Stimulated activated CD8-positive, alpha-beta memory T cell treated with anti-CD3 and anti-CD28 coated beads, Interleukin-15, amount 100 ng/mL, for 1 hour (primary cell): ENCODE measurements around the gene DPP4.

Experiments used
- DNase-seq: peaks from one replicate; pipeline ENCODE4 v3.0.0-alpha.2; 2020; ENCODE audit warnings: low read depth

The DPP4 gene

DNA sequence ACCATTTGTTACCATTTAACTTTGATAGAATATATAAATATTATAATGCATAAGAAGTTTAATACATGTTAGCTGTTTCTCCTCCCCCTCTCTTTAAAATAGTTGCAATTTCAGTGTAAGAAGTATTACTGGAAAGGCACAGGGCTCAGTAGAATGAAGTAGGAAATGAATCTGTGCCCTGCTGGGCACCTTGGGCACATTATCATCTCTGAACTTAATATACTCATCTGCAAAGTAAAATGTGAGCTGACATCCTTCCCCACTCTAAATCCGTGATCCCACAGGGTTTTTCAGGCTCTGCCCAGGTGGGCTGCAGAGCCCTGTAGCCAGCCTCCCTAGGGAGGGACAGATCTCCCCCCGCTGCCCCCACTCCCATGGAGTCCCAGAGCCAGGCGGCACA lies 56.8 kb downstream of the DPP4 start:
- DNase-seq: no peak

DNA sequence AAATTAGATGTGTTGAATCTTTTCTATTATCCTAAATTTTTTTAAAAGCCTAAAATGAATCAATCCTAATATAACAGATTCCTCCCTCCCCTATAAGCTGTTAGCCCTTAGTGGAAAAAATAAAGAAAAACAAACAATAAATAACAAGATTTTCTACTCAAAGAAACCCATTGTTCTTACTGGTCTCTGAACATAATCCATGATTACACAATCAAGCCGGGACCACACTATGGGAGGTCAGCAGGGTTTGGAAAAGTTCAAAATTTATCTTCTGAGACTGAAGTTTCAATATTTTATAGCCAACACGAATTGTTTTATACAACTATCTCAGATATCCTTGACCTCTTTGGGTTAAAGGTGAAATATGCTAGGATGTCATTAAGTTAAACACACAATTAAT lies 57.9 kb downstream of the DPP4 start:
- no peak for DNase-seq

DNA sequence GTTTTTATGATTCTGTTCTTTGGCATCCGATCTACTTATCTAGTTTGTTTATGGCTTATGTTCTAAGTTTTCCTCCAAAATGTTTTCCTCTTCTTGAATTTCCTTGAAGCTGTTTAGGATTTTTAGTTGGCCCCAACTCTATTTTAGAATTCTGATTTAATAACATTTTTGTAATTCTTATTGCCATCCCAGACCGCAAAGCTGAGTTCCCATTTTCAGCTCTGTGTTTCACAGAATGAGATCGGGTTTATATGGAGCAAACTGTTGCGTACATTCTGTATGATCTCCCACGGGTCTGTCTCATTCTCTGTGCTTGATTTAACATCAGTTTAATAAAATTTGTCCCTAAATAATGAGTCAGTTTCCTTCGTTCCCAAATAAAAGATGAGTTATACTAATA lies 59.3 kb downstream of the DPP4 start:
- no peak for DNase-seq

DNA sequence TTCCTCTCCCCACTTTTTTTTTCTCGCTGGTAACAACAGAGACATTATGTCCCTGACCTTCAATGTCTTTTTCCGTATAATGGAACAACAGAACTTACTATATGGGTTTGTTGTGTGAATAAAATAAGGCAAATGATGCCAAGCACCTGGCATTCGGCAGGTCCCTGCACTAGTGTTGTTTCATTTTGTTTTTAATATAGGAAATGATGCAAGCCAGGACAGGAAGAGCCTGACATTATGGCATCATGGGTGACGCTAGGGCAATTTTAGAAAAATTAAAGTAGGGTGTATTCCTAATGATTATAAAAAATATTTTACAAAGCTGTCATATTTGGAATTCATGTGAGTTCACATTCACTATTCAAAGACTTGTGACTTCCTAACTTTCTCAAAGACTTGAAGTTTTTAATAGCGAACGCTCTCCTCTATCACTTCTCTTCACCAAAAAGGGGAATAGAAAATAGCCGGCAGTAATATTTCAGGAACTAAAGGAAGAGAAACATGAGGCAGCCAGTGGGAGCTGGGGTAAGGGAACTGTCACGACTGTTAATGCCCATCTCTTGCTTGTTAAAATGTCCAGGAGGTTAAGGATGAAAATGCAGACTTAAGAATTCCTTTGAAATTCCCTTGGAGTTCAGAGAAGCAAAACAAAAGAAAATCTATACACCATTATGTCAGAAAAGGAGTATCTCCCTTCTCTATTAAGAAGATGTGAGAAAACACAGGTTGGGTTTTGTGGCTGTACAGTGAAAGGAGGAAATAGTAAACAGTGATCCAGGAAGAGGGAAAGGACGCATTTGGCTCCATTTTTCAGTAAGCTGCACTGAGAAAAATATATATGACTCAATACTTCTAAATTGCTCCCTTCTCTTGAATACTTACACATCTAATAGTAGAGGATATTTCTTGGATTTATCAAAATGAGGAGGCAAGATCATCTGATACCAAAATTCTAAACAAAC lies 60.2 kb downstream of the DPP4 start:
- no peak for DNase-seq

DNA sequence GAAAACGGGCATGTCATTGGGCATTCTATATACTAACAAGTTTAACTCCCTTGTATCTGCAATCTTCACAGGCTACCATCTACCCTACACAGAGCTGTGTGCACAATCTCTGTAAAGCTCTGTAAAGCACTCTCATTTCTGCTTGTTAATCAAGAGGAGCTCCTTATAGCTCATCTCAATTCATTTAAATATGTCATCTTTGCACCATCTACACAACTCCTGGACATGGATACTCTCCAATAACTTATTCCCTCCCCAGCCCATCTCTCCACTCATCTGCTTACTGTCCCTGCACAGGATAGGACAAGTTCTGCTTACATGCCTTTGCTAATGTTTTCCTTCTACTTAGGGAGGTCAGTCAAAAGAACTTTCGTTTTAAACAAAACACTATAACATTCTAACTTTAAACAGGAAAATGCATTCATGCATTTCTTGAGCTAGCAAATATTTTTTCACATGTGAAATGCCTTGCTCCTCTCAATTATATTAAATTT lies 61.4 kb downstream of the DPP4 start:
- DNase-seq: no peak

DNA sequence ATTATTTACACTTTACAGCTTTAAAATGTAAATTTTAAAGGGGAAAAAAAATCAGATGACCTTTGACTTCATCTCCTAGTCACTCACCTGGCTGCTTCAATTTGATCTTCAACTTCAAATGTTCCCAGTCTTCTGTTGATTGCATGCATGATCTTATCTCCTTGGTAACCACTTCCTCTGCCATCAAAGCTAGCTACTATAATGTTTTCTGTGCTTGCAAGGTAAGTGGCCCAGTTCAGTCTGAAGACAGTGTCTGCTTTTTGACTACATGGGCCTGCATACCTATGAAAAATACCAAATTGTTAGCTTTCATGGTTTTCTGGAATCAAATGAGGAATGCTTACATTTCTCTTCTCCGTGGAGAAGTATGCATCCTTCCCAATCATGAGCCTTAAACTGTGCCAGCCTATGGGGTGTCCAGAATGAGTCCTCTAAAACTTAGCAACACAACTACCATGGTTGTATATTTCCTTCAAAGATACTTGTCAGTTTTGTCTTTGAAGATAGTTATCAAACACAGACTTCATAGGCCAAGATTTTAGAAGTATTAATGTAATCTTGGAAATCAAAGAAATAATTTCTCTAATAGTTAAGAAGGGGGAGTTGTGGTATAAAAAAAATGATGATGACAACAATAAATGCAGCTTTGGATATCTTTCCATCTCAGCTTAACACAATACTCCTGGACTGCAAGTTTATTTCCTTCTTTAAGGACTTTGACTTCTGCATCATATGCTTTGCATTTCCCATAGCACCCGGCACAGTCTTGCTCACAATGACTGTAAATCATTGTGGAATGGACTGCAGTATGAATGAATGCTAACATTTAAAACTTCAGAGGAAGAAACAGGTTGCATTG lies 62.1 kb downstream of the DPP4 start:
- DNase-seq: no peak

DNA sequence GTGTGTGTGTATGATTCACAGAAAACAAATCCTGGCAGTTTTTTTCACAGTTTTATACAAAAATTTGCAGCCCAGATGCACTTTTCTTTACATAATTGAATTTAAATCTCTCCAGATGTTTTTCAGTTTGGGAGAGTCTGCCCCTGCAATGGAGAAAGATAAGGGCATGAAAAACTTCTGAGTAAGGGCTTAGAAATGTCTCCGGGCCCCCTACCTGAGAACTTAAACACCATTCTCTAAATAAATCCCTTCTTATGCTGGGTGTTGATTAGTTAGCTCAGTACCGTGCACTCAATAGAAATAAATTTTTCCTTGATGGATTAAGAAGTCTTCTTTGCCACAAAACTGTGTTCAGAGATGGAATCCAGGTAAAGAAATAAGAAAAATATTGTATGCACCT lies 64.5 kb downstream of the DPP4 start:
- no peak for DNase-seq

DNA sequence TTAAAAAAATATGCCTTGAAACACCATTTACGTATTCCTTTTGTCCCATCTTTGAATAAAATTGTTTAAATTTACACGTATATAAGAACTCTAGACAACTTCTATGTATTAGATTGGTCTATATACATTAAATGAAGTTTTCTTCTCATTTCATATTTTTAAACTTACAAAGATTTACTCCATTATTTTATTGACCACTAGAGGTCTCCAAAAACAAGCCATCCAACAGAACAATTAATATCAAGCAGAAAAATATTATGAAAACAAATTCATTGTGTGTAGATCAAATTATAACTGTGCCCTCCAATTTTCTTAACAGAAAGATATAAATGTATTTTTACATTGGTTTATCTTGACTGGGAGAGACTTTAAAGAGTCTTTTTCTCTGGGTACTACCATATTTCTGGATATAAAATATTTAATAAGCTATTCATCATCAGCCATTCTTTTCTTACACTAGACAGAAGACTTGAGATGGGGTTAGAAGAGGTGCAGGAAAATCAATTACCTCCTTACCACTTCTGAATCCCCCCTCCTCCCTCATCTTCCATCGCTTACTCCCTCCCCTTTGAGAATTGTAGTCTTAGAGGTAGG lies 66.5 kb downstream of the DPP4 start:
- DNase-seq: no peak

DNA sequence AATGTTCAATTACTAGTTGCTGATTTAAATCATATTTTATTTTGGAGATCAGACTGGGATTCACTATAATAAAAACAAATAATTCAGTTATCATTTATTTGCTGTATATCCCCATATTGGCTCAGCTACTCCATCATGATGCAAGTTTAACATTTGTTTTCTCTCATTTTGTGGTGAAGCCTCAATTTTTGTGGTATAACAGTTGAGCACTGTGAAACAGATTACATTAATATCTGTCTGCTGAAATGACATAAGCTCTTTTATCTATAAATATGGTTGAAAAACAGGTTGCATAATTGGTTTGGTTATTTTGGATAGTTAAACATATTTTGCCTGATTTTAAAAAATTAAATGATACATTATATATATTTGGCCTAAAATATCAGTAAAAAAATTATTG lies 67.7 kb downstream of the DPP4 start:
- no peak for DNase-seq

DNA sequence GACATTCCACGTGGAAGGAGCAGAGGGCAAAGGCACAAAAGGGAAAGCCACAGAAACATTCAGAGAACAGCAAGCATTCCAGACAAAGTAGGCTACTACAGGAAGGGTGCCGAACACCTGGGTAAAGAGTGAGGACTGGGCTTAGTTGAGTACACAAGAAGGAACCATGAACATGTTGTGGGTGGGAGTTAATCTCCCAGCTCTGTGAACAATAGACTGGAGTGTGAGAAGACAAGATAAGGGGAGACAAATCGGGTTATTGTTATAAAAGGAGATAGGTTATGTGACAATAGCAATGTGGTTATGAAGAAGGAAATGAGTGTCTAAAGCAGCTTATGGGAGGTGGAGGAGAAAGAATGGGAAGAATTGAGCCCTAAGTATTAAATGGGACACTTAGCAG lies 70.0 kb downstream of the DPP4 start:
- no peak for DNase-seq

DNA sequence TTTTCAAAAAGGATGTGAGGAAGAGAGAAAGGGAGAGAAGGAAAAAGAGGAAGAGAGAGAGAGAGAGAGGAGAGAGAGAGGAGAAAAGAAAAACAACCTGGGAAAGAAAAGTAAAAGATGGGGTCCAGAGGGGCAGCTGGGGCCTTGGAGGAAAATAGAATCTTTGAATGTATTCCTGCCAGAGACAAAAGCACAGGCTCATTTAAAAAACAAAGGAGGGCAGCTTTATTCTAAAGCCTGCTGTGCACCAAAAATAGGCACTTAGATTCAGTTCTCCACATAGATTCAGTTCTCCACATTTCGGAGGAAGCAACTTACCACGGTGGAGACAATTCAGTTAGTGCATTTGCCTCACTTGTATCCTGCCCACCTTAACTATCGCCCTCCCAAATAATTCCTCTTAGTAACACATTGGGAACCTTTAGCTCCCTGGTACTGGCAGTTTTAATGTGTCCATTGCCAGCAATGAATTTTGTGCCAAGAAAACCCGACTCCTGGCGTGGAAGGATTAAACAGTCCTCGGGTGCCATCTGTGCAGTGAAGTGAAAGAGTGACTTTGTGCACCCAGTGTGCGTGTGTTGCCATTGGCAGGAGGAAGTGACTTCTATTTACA lies 71.3 kb downstream of the DPP4 start:
- DNase-seq: no peak

DNA sequence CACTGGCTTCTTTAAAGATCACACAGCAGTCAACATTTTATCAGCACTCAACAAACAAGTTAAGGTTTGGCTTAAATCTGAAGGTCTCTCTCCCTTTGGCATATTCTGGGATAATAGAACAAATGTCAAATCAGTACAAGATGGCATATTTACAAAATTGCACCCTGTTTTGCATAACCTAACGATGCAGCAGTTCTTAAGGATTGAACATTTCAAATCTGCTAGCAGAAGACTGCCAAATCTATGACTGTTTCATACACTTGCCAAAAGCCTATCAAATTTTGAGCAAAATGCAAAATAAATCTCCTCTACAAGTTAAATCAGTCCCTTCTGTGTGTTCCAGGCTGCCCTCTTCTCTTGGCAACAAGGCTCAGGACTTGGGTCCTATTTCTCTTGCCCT lies 73.6 kb downstream of the DPP4 start:
- DNase-seq: no peak

DNA sequence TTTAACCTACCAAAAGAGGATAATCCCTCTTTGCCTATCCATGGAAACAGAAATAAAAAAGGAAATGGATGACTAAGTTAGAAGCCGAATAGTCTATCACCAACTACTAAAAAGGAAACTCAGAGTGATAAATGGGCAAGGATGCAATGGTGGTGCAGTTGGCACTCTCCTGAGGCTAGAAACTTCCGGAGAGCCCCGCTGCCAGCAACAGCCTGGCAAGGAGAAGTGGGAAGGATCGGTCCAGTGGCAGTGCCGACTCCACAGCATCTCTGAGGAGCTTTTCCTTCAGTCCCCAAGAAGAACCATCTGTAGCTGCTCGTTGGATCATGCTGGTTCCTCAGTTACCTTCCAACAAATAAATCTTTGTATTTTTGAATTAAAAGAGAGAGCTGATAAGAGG lies 74.7 kb downstream of the DPP4 start:
- DNase-seq: no peak

DNA sequence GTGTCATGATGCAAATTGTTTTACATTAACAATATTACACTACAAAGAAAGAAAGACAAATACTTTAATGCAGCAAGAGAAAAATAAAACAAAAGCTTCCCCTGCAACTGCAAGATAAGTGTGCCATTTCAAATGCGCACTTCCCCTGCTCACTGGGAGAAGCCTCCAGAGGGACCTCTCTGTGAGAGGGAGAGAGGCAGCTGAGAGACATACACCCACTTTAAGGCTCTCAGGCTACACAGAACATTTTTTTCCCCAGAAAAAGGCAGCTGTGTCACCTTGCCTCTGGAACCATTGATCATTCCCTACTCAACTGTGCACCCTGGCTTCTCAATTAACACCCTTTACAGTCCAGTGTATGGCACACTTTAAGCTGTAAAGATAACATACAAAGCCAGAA lies 75.2 kb downstream of the DPP4 start:
- DNase-seq: no peak

DNA sequence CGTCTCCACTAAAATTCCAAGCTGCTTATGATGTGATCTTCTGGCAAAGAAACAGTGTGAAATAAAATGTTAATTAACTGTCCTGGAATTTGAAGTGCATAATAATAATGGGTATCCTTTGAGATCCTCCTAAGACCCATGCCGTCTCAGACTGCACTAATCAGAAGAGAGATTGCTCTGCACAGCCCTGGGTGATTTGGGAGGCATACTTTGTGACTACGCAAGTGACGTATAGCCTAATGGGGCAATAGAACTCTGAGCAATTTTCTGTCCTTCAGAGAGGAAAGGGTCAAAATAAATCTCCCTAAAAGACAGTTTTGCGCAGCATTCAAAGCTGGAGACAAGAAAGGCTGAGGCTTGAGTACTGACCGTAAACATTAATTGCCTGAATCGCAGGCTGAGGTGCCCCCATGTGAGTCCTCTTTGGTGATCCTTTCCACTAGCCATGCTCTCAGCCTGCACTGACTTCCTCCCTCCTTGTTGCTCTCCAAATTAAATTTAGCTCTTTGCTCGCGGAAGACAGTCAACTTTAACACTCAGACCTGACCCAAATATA lies 76.0 kb downstream of the DPP4 start:
- DNase-seq: no peak

DNA sequence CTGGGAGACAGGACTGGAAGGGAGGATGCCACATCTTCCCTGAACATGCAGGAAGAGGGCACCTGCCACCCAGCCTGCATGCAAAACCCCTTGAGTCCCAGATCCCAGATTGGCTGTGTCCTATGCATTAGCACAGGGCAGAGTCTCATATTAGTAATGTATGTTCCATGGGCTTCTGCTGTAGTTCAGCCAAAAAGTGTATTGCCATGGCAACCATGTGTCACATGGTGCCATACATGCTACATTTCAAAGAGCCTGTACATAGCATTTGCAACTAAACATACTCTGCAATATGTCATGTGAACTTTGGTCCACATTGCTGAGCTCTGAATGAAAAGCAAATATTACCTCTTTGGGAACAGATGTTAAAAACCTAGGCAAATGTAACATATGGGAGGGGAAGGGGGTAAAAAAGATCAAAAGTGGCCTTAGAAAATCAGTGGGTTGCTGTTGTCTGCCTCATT lies 78.4 kb downstream of the DPP4 start:
- no peak for DNase-seq

DNA sequence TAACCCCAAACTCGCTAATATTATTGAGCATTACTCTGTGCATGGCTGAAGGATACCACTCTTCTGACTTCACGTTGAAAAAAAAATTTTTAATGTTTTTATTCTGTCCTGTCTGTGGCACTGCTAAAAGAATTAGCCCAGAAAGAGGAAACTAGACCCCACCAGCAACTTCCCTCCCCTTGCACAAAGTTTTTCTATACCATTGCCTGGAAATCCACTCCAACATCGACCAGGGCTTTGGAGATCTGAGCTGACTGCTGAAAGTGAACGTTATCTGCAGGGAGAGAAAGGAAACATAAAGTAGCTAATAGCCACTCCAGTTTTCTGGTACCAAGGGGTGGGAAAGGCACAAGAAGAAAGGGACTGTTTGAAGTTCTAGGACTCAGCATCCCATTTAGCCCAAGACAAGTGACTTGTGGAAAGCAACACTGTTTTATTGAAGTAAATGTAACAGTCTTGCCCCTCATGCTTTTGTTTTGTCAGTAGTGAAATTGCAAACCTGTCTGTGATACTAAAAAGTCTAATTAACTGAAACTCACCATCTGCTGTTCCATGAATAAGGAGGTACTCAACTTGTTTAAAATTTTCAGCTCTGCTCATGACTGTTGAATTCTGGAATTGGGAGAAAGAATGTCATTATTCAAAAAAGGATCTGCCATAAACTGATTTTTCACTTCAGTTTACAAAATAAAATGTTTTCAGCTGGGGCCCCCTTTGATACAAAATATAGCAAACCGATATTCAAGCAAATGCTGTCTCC lies 79.1 kb downstream of the DPP4 start:
- DNase-seq: no peak

DNA sequence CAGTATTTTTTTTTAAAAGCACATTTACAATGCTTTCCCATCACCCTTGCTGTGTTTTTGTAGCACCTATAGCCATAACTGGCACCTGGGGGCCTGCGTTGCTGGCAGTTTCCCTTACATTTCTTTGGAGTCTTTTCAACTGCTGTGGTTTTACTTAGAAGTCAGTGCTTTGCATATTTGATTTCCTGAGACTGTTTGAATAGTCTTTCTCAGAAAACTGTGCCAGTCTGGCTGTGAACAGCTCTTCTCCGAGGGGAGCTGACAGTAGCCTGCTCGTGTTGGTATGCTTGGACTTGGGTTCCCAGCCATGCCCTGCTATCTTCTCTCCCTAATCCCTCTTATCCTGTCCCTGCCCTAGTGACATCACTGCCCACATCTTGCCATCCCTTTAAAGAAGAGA lies 81.5 kb downstream of the DPP4 start:
- DNase-seq: peak; percentile 19

DNA sequence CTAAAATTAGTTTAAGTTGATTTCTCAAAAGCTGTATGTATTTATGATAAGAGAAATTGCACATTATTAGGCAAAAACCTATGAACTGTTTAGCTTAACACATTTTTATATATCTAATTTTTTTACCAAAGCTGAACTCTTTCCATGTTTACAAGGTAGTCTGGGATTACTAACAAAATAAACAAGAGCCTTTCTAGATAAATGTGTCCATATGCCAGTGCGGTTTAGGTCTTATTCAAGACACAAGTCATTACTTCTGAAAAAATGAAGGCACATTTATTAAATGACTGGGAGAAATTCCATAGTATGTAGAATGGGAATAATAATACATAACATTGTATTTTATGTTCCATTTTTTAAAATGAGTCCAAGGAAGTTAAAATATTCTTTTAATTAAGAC lies 82.0 kb downstream of the DPP4 start:
- DNase-seq: no peak

DNA sequence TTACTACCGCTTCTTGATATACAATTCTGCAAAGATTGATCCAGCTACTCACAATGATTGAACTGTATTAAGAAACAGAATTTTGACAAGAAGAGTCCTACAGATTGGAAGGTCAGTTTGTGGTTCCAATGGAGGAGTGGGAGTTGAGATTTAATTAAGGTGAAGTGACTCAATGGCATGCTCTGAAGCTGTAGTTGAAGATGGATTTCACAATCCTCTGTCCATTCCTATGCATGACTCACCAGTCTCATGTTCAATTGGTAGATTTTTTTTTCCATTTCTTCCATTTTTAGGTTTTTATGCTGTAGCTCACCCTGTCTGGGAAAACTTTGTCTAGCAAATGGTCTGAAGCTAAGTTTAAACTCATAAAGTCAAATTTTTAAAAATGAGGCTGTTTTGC lies 83.3 kb downstream of the DPP4 start:
- DNase-seq: no peak

DNA sequence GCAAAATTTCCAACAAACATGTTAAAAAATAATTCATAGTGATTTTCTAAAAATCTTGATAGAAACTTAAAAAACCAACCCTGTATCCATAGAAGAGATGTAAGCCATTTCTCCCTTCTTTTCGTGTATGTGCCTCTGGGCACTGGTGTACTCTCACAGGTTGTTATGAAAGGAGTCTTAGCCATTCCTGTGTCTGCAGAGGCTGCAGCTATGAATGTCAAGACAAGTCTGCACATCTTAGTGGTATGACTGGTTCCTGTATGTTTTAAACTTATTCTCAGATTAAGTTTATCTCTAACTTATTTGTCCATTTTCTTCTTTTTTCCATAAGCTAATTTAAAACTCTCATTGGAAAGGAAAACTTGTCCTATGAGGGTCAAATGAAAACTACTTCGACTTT lies 84.0 kb downstream of the DPP4 start:
- DNase-seq: no peak
